Colonic mucosa (tissue), 4 donors: Measurements from ENCODE around the gene SPTBN1. TPM values are rescaled to one million over a fixed set of nuclear protein-coding genes. Genes with fewer than 3 reads are reported as not detected.
A peak's percentile ranks its signal among the peaks of the same experiment; 100 is the strongest.
"Not testable (repeated sequence)": the region's sequence is repeated elsewhere in the genome, so short reads cannot be mapped to it uniquely, and the experiment has no call there.

Experiments
- DNase-seq: peaks from one replicate; pipeline ENCODE4 v3.0.0-alpha.2; 2020
- H3K27ac ChIP-seq: fragments of 200-600 bp; one replicate; pipeline ENCODE4 v1.8.0; 2021
- H3K27me3 ChIP-seq: fragments of 200-600 bp; one replicate; pipeline ENCODE4 v1.8.0; 2021
- H3K36me3 ChIP-seq: fragments of 200-600 bp; one replicate; pipeline ENCODE4 v1.8.0; 2021
- H3K4me1 ChIP-seq: fragments of 200-600 bp; one replicate; pipeline ENCODE4 v1.8.0; 2021; ENCODE audit warnings: mild to moderate bottlenecking
- H3K4me3 ChIP-seq: fragments of 200-600 bp; one replicate; pipeline ENCODE4 v1.8.0; 2021
- H3K9ac ChIP-seq, 2 donors: one replicate each; pipeline ENCODE4 v1.7.0; 2013; ENCODE audit warnings: control low read depth in 2 of 2, low read depth in 2 of 2, low read length in 2 of 2
- H3K9me3 ChIP-seq: fragments of 200-600 bp; one replicate; pipeline ENCODE4 v1.8.0; 2021
- intact Hi-C: fragments of 100-400 bp; cut with DNase I; formaldehyde crosslinking; loops from one replicate; pipeline ENCODE4 v1.14.1; 2022
- total RNA-seq, 2 donors: library from RNA; stranded (reverse); fragmentation: NEBNext Ultra II Directional in 1 of 2; extraction: Animal tissue kit (Norgen Biotek cat#: 25700) in 1 of 2; gene quantifications; one replicate each; pipeline ENCODE4 v1.2.1, GENCODE V29; 2021
- TF ChIP-seq, protein P1 (sequence below): fragments of 200-600 bp; IDR thresholded peaks from one replicate; pipeline ENCODE4 v1.8.0; 2022; ENCODE audit warnings: antibody characterized with exemption, mild to moderate bottlenecking
- donor health status: healthy.
- donor health status: DM: no; HTN: no; CAD: no.
- donor health status: DM: no; HTN: no; CAD: no.

Gene SPTBN1
- total RNA-seq, 2 donors from 2014 or later, result 325 to 338 TPM

DNA sequence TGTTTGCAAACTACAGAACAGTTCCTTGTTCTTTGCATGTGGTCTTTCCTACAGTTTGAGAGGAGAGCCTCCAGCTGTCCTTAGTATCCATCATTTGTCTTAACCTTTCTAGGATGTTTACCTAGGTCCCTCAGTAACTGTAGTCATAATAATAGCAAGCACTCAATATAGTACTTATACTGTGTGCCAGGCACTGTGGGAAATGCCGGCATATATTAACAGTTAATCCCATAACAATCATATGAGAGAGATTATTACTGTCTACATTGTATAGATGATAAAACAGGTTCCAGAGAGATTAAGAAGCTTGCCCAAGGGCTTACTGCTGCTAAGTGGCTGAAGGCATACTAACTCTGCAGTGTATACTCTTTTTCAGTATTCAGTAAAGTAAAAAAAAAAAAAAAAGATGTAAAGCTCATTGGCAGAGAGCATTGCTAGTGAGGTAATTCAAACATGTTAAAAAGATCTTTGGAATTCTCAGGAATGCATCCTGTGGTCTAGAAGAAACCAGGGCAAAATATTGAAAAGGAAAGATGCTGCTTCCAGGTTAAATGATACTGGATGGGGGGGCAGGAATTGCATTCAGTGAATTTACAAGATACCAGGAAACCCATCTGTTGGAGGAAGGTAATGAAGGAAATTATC lies 72.3 kb downstream of the SPTBN1 start:
- intact Hi-C loops, result loop anchor here (10.0 kb wide), 2 partner anchors 96 to 126 kb away; no protein-coding TSS in a partner anchor
- Histone ChIP-seq H3K4me1 (peaks cover 7% of the 10 kb centered on the region), H3K4me3 (no peak overlapping the region), H3K36me3 (no peaks in the 10 kb centered on the region), H3K27ac (no peak overlapping the region), H3K9me3 (no peaks in the 10 kb centered on the region), H3K9ac (no peak overlapping the region), H3K27me3 (no peaks in the 10 kb centered on the region)
- TF ChIP-seq, protein P1, sequence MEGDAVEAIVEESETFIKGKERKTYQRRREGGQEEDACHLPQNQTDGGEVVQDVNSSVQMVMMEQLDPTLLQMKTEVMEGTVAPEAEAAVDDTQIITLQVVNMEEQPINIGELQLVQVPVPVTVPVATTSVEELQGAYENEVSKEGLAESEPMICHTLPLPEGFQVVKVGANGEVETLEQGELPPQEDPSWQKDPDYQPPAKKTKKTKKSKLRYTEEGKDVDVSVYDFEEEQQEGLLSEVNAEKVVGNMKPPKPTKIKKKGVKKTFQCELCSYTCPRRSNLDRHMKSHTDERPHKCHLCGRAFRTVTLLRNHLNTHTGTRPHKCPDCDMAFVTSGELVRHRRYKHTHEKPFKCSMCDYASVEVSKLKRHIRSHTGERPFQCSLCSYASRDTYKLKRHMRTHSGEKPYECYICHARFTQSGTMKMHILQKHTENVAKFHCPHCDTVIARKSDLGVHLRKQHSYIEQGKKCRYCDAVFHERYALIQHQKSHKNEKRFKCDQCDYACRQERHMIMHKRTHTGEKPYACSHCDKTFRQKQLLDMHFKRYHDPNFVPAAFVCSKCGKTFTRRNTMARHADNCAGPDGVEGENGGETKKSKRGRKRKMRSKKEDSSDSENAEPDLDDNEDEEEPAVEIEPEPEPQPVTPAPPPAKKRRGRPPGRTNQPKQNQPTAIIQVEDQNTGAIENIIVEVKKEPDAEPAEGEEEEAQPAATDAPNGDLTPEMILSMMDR, result no peak
- DNase-seq, result no peak

DNA sequence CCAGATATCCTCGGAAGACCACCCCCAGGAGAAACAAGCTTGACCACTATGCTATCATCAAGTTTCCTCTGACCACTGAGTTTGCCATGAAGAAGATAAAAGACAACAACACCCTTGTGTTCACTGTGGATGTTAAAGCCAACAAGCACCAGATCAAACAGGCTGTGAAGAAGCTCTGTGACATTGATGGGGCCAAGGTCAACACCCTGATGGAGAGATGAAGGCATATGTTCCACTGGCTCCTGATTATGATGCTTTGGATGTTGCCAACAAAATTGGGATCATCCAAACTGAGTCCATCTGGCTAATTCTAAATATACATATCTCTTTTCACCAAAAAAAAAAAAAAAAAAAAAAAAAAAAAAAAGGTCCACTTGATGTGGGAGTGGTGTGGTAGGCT lies 73.4 kb downstream of the SPTBN1 start:
- not testable (repeated sequence) for H3K36me3 ChIP-seq, H3K9me3 ChIP-seq, H3K27me3 ChIP-seq, H3K27ac ChIP-seq, H3K9ac ChIP-seq, H3K4me3 ChIP-seq, H3K4me1 ChIP-seq, DNase-seq
- intact Hi-C loops, result loop anchor here (10.0 kb wide), 2 partner anchors 95 to 125 kb away; no protein-coding TSS in a partner anchor

DNA sequence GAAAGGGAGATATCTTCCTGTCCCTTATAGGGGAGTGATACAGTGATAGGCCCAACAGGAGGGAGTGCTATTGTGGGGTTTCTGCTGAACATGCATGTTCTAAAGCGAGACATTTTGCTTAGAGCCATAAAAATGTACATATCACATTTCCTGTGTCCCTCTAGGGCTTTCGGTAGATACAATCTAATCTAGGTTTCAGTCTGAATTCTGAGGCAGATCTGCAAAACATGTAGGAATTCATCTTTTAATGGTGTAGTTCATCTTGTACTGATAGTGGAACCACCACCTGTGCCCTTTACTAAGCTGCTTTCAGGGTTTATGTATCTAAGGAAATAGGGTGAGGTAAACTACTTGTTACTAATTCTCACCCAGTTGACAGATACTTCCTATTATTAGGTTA lies 73.8 kb downstream of the SPTBN1 start:
- Histone ChIP-seq H3K27me3 (no peaks in the 10 kb centered on the region), H3K4me1 (peaks cover 13% of the 10 kb centered on the region), H3K4me3 (no peak overlapping the region), H3K36me3 (no peaks in the 10 kb centered on the region), H3K9me3 (no peaks in the 10 kb centered on the region), H3K9ac (no peak overlapping the region), H3K27ac (no peak overlapping the region)
- DNase-seq, result no peak
- TF ChIP-seq, protein P1, result no peak
- intact Hi-C loops, result loop anchor here (10.0 kb wide), 3 partner anchors 75 to 125 kb away; no protein-coding TSS in a partner anchor

GRCh38 chr2:54531558-54531957 lies 75.4 kb downstream of the SPTBN1 start:
- H3K4me3 ChIP-seq, result no peak overlapping the region
- peak overlapping the region in 1 of 2 donors; percentile 41 for H3K9ac ChIP-seq
- TF ChIP-seq, protein P1, result no peak
- DNase-seq, result no peak
- no peaks in the 10 kb centered on the region for H3K9me3 ChIP-seq
- no peaks in the 10 kb centered on the region for H3K27me3 ChIP-seq
- intact Hi-C loops, result loop anchor here (10.0 kb wide), 1 partner anchor 73 kb away; no protein-coding TSS in a partner anchor
- no peaks in the 10 kb centered on the region for H3K36me3 ChIP-seq
- H3K27ac ChIP-seq, result peak overlapping the region; percentile 24
- peaks cover 13% of the 10 kb centered on the region for H3K4me1 ChIP-seq

DNA sequence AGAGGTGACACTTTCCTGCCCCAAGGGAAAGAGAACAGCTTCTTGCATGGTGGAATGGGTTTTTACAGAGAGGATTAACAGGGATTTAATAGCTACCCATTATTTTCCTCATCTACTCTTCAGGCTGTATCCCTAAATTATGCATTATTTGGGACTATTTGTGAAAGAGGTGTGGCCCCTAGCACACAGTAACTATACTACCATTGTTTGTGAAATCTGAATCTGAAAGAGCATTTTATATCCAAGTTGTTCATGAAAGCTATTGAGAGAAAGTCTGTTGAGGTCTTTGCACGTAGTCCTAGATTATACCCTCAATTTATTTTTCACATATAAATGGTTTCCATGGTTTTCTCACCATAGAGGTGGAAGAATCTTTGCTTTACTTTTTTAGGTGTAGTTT lies 78.1 kb downstream of the SPTBN1 start:
- no peak overlapping the region for H3K4me3 ChIP-seq
- H3K9me3 ChIP-seq, result no peaks in the 10 kb centered on the region
- intact Hi-C loops, result loop anchor here (10.0 kb wide), 1 partner anchor 71 kb away; no protein-coding TSS in a partner anchor
- DNase-seq, result no peak
- H3K4me1 ChIP-seq, result peaks cover 13% of the 10 kb centered on the region
- no peaks in the 10 kb centered on the region for H3K36me3 ChIP-seq
- TF ChIP-seq, protein P1, result no peak
- peak overlapping the region in 1 of 2 donors; percentile 36 for H3K9ac ChIP-seq
- H3K27me3 ChIP-seq, result no peaks in the 10 kb centered on the region
- H3K27ac ChIP-seq, result no peak overlapping the region

DNA sequence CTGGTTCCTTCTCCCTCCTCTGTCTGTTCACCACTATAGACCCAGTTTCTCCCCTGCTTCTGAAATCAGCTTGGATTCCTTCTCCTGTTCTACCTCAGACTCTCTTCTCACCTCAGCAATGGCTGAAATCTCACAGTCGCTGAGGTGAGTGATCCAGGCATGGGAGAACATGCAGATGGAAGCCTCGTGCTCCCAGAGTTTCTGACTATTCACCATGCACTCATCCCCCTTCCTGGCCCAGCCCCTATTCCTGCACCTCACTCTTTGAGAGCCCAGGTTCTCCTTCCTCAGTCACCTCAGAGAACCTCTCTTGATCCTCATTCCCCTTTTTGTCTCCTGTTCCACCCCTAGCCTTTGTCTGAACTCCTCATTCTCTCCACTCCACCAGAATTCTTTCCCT lies 78.5 kb downstream of the SPTBN1 start:
- Histone ChIP-seq H3K9ac (peak overlapping the region in 1 of 2 donors; percentile 36), H3K4me3 (no peak overlapping the region), H3K27me3 (no peaks in the 10 kb centered on the region), H3K27ac (peak overlapping the region; percentile 39), H3K36me3 (no peaks in the 10 kb centered on the region), H3K9me3 (no peaks in the 10 kb centered on the region), H3K4me1 (peaks cover 13% of the 10 kb centered on the region)
- intact Hi-C loops, result loop anchor here (10.0 kb wide), 1 partner anchor 70 kb away; no protein-coding TSS in a partner anchor
- DNase-seq, result no peak
- TF ChIP-seq, protein P1, result no peak
